CD14-positive monocyte (primary cell): ENCODE measurements around the gene HRH4. TPM values are rescaled to one million over a fixed set of nuclear protein-coding genes. Genes with fewer than 3 reads are reported as not detected.

Experiments
- DNase-seq, 3 donors: peaks; one replicate each; pipeline ENCODE4 v3.0.0-alpha.2; 2011 to 2022
- H2AFZ ChIP-seq: 2 replicates; pipeline ENCODE4 v1.6.0; 2012; ENCODE audit warnings: mild to moderate bottlenecking, low read depth, low read length, inconsistent platforms; ENCODE audit not compliant: insufficient read depth, poor library complexity, severe bottlenecking
- H3K27ac ChIP-seq, 2 donors: 1 replicate in 1 of 2; 2 replicates in 1 of 2; pipeline ENCODE4 v1.5.1; 2012 to 2013; ENCODE audit warnings: low read length in 2 of 2, control low read depth in 1 of 2, inconsistent platforms in 1 of 2, low read depth in 1 of 2, mild to moderate bottlenecking in 1 of 2
- H3K27me3 ChIP-seq, 2 donors: one replicate each; pipeline versions ENCODE4 v1.6.0 to v1.6.1; 2011 to 2013; ENCODE audit warnings: low read length in 2 of 2; ENCODE audit not compliant: control insufficient read depth in 2 of 2, insufficient read depth in 2 of 2
- H3K36me3 ChIP-seq, 2 donors: replicated peaks in 1 of 2; 1 replicate in 1 of 2; 2 replicates in 1 of 2; pipeline versions ENCODE4 v1.5.1 to v1.6.1; 2012 to 2013; ENCODE audit warnings: low read length in 2 of 2, control low read depth in 1 of 2, inconsistent platforms in 1 of 2, mild to moderate bottlenecking in 1 of 2; ENCODE audit not compliant: insufficient read depth in 2 of 2, control insufficient read depth in 1 of 2
- H3K4me1 ChIP-seq, 2 donors: 1 replicate in 1 of 2; 2 replicates in 1 of 2; pipeline versions ENCODE4 v1.5.1 to v1.6.1; 2012 to 2013; ENCODE audit warnings: low read length in 2 of 2, control low read depth in 1 of 2, inconsistent platforms in 1 of 2, mild to moderate bottlenecking in 1 of 2, moderate library complexity in 1 of 2; ENCODE audit not compliant: insufficient read depth in 2 of 2, control insufficient read depth in 1 of 2
- H3K4me2 ChIP-seq: replicated peaks from 2 replicates; pipeline ENCODE3; 2012; ENCODE audit warnings: low read length, moderate library complexity, mild to moderate bottlenecking; ENCODE audit not compliant: poor library complexity, severe bottlenecking; ENCODE audit errors: extremely low read depth
- H3K4me3 ChIP-seq, 3 experiments: fragments of 200-600 bp in 1 of 3; sonication (generic) in 1 of 3; replicated peaks in 1 of 3; 1 replicate in 2 of 3; 2 replicates in 1 of 3; pipeline ENCODE4 v1.5.1; 2011 to 2013; ENCODE audit warnings: low read length in 3 of 3, mild to moderate bottlenecking in 3 of 3, control low read depth in 2 of 3, low read depth in 2 of 3, inconsistent platforms in 1 of 3, moderate library complexity in 1 of 3
- H3K79me2 ChIP-seq: 2 replicates; pipeline ENCODE4 v1.6.0; 2012; ENCODE audit warnings: mild to moderate bottlenecking, control low read depth, inconsistent platforms, low read length, moderate library complexity; ENCODE audit not compliant: insufficient read depth
- H3K9ac ChIP-seq: 2 replicates; pipeline ENCODE4 v1.6.0; 2017; ENCODE audit warnings: low read length, mild to moderate bottlenecking; ENCODE audit not compliant: insufficient read depth, poor library complexity, severe bottlenecking
- H3K9me3 ChIP-seq, 2 donors: replicated peaks in 1 of 2; 1 replicate in 1 of 2; 2 replicates in 1 of 2; pipeline versions ENCODE4 v1.5.1 to v1.6.1; 2012 to 2013; ENCODE audit warnings: low read length in 2 of 2, control low read depth in 1 of 2; ENCODE audit not compliant: control insufficient read depth in 1 of 2, insufficient read depth in 1 of 2
- H4K20me1 ChIP-seq: 2 replicates; pipeline ENCODE4 v1.6.0; 2012; ENCODE audit warnings: mild to moderate bottlenecking, low read length, control low read depth, moderate library complexity; ENCODE audit not compliant: insufficient read depth
- H3K27ac Mint-ChIP-seq, 7 donors: one replicate each; pipeline ENCODE4 v1.8.0; 2020; ENCODE audit warnings: mild to moderate bottlenecking in 7 of 7, mixed read lengths in 7 of 7, moderate library complexity in 6 of 7, inconsistent platforms in 2 of 7
- H3K27me3 Mint-ChIP-seq, 3 donors: one replicate each; pipeline ENCODE4 v1.8.0; 2021 to 2022; ENCODE audit warnings: low read depth in 3 of 3, mild to moderate bottlenecking in 3 of 3, mixed read lengths in 3 of 3, moderate library complexity in 3 of 3, inconsistent platforms in 1 of 3
- H3K36me3 Mint-ChIP-seq, 2 donors: one replicate each; pipeline ENCODE4 v1.8.0; 2020; ENCODE audit warnings: mixed read lengths in 2 of 2, inconsistent platforms in 1 of 2, mild to moderate bottlenecking in 1 of 2
- H3K4me1 Mint-ChIP-seq: one replicate; pipeline ENCODE4 v1.8.0; 2020; ENCODE audit warnings: mild to moderate bottlenecking, mixed read lengths
- H3K4me3 Mint-ChIP-seq, 2 donors: one replicate each; pipeline ENCODE4 v1.8.0; 2020; ENCODE audit warnings: mild to moderate bottlenecking in 2 of 2, mixed read lengths in 2 of 2, moderate library complexity in 1 of 2
- H3K9me3 Mint-ChIP-seq, 7 donors: one replicate each; pipeline ENCODE4 v1.8.0; 2020 to 2022; ENCODE audit warnings: mixed read lengths in 7 of 7, mild to moderate bottlenecking in 6 of 7, moderate library complexity in 6 of 7, inconsistent platforms in 2 of 7
- WGBS: methylation state at CpG from one replicate; pipeline ENCODE4 v1.1.5; 2013; ENCODE audit warnings: missing lambda C conversion rate; ENCODE audit not compliant: insufficient coverage; 5-methylcytosine and 5-hydroxymethylcytosine counted together
- intact Hi-C, 2 donors: fragments of 100-400 bp; cut with micrococcal nuclease; formaldehyde crosslinking; loops; one replicate each; pipeline versions ENCODE4 v1.15.0 to v1.15.1; 2023
- polyA plus RNA-seq, 3 donors: library from polyadenylated mRNA; depleted of rRNA in 1 of 3; unstranded in 2 of 3; stranded (reverse) in 1 of 3; fragments of 300-500 nt in 2 of 3; fragments of >200 nt in 1 of 3; fragmentation: Illumina TruSeq in 2 of 3; gene quantifications; 1 replicate in 2 of 3; 2 replicates in 1 of 3; pipeline ENCODE4 v1.2.3, GENCODE V29; 2012 to 2021
- TF ChIP-seq, protein P1 (sequence below): fragments of 200-600 bp; IDR thresholded peaks from one replicate; pipeline ENCODE4 v1.8.0; 2022; ENCODE audit warnings: antibody characterized with exemption, mild to moderate bottlenecking

HRH4 gene
- polyA plus RNA-seq, 3 donors, result 0.10 TPM; not detected in 2

DNA sequence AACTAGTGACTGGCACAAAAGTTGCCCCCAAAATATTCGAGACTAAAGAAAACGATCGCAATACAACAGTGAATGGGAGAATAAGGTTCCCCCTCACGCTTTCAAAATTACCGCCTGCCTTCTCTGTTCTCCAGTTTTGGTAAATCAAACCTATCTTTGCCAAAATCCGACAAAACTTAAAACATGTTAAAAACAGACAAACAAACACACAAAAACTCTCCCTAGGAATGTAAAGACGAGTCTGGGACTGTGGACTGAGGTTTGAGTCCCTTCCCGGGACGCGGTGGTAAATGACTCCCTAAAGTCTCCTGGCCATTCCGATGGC is 34.4 kb upstream of the HRH4 start:
- DNase-seq, result no peak
- H3K36me3 ChIP-seq, result peaks cover 3 to 6% of the 10 kb centered on the region in 2 donors
- TF ChIP-seq, protein P1, sequence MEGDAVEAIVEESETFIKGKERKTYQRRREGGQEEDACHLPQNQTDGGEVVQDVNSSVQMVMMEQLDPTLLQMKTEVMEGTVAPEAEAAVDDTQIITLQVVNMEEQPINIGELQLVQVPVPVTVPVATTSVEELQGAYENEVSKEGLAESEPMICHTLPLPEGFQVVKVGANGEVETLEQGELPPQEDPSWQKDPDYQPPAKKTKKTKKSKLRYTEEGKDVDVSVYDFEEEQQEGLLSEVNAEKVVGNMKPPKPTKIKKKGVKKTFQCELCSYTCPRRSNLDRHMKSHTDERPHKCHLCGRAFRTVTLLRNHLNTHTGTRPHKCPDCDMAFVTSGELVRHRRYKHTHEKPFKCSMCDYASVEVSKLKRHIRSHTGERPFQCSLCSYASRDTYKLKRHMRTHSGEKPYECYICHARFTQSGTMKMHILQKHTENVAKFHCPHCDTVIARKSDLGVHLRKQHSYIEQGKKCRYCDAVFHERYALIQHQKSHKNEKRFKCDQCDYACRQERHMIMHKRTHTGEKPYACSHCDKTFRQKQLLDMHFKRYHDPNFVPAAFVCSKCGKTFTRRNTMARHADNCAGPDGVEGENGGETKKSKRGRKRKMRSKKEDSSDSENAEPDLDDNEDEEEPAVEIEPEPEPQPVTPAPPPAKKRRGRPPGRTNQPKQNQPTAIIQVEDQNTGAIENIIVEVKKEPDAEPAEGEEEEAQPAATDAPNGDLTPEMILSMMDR, result no peak
- H3K4me3 ChIP-seq, result peak overlapping the region; percentile 83 to 97 (median 88)
- H4K20me1 ChIP-seq, result no peaks in the 10 kb centered on the region
- peaks cover 10 to 13% of the 10 kb centered on the region in 2 donors for H3K36me3 Mint-ChIP-seq
- peaks cover 6 to 12% (median 7%) of the 10 kb centered on the region in 3 donors for H3K27me3 Mint-ChIP-seq
- peak overlapping the region in 6 of 7 donors; percentile 9 to 92 (median 86) for H3K27ac Mint-ChIP-seq
- H3K27ac ChIP-seq, result peak overlapping the region in 1 of 2 donors; percentile 90
- peaks cover 11 to 20% of the 10 kb centered on the region in 2 donors for H3K4me1 ChIP-seq
- H2AFZ ChIP-seq, result peak overlapping the region; percentile 100
- H3K9me3 Mint-ChIP-seq, result peaks cover 0 to 12% (median 5%) of the 10 kb centered on the region in 7 donors
- intact Hi-C loops, result no loop called here
- peaks cover 12% of the 10 kb centered on the region for H3K79me2 ChIP-seq
- peak overlapping the region; percentile 90 to 95 for H3K4me3 Mint-ChIP-seq
- WGBS, result 4% methylated on average over 4 of the region's 11 CpGs
- peaks cover 16% of the 10 kb centered on the region for H3K4me1 Mint-ChIP-seq
- H3K4me2 ChIP-seq, result peak overlapping the region; percentile 85
- no peaks in the 10 kb centered on the region for H3K9me3 ChIP-seq
- peaks cover 2 to 11% of the 10 kb centered on the region in 2 donors for H3K27me3 ChIP-seq
- H3K9ac ChIP-seq, result peak overlapping the region; percentile 92

DNA sequence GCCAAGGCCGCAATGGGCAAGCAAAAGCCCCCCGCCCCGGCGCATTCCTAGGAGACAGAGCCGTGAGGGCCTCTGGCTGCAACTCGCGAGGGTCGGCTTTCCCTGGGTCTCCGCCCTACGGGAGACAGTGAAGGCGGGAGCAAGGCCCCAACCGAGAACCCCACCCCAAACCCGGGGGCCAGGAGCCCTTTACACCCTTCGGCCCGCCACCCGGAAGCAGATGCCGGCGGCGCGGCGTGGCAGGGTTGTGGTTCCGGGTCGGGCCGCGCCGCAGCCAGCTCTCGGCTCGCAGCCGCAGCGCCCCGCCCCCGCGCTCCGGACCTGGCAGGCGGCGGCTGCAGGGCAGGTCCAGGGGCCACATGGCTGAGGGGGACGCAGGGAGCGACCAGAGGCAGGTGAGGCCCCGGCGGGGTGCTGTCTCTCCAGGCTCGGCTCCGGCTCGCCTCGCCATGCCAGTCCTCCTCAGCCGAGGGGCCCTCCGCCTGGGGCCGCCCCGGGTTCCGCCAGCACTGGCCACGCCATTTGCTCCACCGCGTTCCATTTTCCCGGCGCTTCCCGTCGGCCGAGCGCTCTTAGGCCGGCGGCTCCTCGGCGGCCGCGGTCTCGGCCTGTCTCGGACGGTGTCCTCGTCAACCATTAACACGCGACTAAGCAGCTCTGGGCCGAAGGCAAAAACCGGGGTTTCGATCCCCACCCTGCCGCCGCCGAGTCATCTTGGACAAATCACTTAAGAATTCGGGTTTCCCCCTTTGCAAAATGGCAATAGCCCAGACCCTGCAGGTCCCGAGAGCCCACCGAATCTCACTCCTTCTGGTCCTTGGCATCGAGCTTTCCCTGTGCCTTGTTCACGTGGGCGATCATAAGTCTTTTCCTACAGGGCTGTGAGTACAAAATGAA is 33.8 kb upstream of the HRH4 start, which contains the start of gene IMPACT:
IMPACT (plus strand) TSS at position 273 of the 897 bp plus-strand sequence; CDS start at position 360, 87 bp downstream.
- H3K36me3 ChIP-seq, result peaks cover 3 to 9% of the 10 kb centered on the region in 2 donors
- intact Hi-C loops, result no loop called here
- peak within 1 kb of the TSS; percentile 85 for H3K4me2 ChIP-seq

More for the DNA sequence above, 33.8 kb upstream of the HRH4 start, which contains the start of gene IMPACT:
- Histone ChIP-seq H3K27me3 (peaks cover 2 to 11% of the 10 kb centered on the region in 2 donors), H3K4me3 (peak within 1 kb of the TSS; percentile 83 to 97 (median 88)), H2AFZ (peak within 1 kb of the TSS; percentile 100), H4K20me1 (no peaks in the 10 kb centered on the region), H3K9ac (peak within 1 kb of the TSS; percentile 92), H3K79me2 (peaks cover 12% of the 10 kb centered on the region), H3K27ac (peak within 1 kb of the TSS; percentile 72 to 90), H3K4me1 (peaks cover 11 to 20% of the 10 kb centered on the region in 2 donors), H3K9me3 (no peaks in the 10 kb centered on the region)
- Mint-ChIP-seq H3K27ac (peak within 1 kb of the TSS; percentile 82 to 93 (median 91)), H3K4me1 (peaks cover 16% of the 10 kb centered on the region), H3K36me3 (peaks cover 14 to 17% of the 10 kb centered on the region in 2 donors), H3K4me3 (peak within 1 kb of the TSS; percentile 95), H3K27me3 (peaks cover 6 to 12% (median 9%) of the 10 kb centered on the region in 3 donors), H3K9me3 (peaks cover 0 to 12% (median 5%) of the 10 kb centered on the region in 7 donors)
- TF ChIP-seq, protein P1, result no peak
- WGBS, result 2% methylated on average over 82 of the region's 82 CpGs
- DNase-seq, result peak; percentile 70 to 81 (median 80)
